Activated naive CD8-positive, alpha-beta T cell treated with anti-CD3 and anti-CD28 coated beads for 36 hours (primary cell): Measurements from ENCODE around the gene ASPN. TPM values are rescaled to one million over a fixed set of nuclear protein-coding genes. Genes with fewer than 3 reads are reported as not detected.

ENCODE experiments used
- DNase-seq: peaks from one replicate; pipeline ENCODE4 v3.0.0; 2021
- H3K27ac Mint-ChIP-seq: one replicate; pipeline ENCODE4 v1.8.0; 2022; ENCODE audit warnings: mild to moderate bottlenecking, moderate library complexity, mixed read lengths
- H3K27me3 Mint-ChIP-seq: one replicate; pipeline ENCODE4 v1.8.0; 2022; ENCODE audit warnings: mild to moderate bottlenecking, mixed read lengths
- H3K36me3 Mint-ChIP-seq: one replicate; pipeline ENCODE4 v1.8.0; 2021; ENCODE audit warnings: mild to moderate bottlenecking, mixed read lengths
- H3K4me1 Mint-ChIP-seq: one replicate; pipeline ENCODE4 v1.8.0; 2021; ENCODE audit warnings: mixed read lengths
- H3K4me3 Mint-ChIP-seq: one replicate; pipeline ENCODE4 v1.8.0; 2022; ENCODE audit warnings: mild to moderate bottlenecking, moderate library complexity, mixed read lengths
- H3K9me3 Mint-ChIP-seq: one replicate; pipeline ENCODE4 v1.8.0; 2022; ENCODE audit warnings: mixed read lengths
- total RNA-seq, 2 experiments: library from RNA; stranded (reverse); gene quantifications; one replicate each; pipeline ENCODE4 v1.2.3, GENCODE V29; 2021

Gene ASPN
- total RNA-seq, 2 experiments from 2014 or later = not detected

DNA sequence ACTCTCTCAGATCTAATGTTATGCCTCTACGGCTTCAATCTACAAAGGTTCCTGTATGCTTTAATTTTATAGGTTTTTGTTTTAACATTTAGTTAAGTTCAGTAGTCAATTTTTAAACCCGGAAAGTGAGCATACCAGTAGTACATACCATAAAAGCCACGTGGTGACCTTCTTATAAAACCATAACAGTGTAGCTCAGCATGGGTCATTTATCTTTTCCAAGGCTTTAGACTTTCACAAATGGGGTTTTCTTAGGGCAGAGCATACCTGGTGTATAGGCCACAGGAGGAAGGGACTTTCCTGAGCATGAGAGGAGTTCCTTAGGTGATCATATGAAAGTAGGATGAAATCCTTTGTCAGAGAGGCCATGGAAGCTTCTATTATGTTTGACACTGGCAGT is 30.3 kb upstream of the ASPN start:
- Mint-ChIP-seq H3K27me3 (no peaks in the 10 kb centered on the region), H3K4me3 (no peak overlapping the region), H3K36me3 (no peaks in the 10 kb centered on the region), H3K4me1 (peaks cover 5% of the 10 kb centered on the region), H3K9me3 (no peaks in the 10 kb centered on the region), H3K27ac (no peak overlapping the region)
- DNase-seq = no peak

DNA sequence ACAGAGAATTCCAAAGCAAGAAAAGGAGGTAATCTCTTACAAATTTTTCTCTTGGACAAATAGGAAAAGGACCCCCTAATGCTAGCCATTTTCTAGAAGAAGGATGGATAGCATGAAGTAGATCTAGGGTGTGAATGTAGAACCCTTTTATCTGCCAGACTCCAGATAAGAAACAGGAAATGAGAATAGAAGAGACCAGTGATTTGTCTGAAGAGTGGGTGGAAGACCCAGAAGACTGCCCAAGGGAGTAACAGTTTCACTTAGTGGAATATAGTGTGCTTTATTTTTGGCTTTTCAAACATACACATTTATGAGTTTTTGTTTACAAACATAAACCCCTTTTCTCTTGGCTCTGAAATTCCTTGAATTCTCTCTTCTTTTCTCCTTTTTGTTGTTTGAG is 28.4 kb upstream of the ASPN start:
- Mint-ChIP-seq H3K27me3 (no peaks in the 10 kb centered on the region), H3K9me3 (no peaks in the 10 kb centered on the region), H3K27ac (no peak overlapping the region), H3K4me1 (peaks cover 7% of the 10 kb centered on the region), H3K4me3 (no peak overlapping the region), H3K36me3 (no peaks in the 10 kb centered on the region)
- no peak for DNase-seq

DNA sequence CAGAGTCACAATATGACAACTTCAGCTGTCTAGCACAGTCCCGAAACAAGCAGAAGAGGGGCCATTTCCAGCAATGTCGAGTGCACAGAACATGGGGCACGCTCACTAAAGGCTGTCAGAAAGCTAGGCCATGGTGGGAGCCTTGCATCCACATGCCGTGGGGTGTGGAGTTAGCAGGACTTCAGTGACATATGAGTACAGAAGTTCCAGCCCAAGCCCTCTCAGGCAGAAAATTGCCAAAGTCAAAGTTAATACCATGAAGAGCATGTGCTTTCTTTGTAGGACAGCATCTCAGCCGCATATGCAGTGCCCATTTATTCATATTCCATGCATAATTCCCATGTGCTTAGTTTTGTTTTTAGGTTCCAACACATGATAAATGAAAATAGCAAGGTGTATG is 26.7 kb upstream of the ASPN start:
- Mint-ChIP-seq H3K9me3 (no peaks in the 10 kb centered on the region), H3K4me3 (no peak overlapping the region), H3K27me3 (no peaks in the 10 kb centered on the region), H3K36me3 (no peaks in the 10 kb centered on the region), H3K27ac (no peak overlapping the region), H3K4me1 (peaks cover 7% of the 10 kb centered on the region)
- DNase-seq = no peak

DNA sequence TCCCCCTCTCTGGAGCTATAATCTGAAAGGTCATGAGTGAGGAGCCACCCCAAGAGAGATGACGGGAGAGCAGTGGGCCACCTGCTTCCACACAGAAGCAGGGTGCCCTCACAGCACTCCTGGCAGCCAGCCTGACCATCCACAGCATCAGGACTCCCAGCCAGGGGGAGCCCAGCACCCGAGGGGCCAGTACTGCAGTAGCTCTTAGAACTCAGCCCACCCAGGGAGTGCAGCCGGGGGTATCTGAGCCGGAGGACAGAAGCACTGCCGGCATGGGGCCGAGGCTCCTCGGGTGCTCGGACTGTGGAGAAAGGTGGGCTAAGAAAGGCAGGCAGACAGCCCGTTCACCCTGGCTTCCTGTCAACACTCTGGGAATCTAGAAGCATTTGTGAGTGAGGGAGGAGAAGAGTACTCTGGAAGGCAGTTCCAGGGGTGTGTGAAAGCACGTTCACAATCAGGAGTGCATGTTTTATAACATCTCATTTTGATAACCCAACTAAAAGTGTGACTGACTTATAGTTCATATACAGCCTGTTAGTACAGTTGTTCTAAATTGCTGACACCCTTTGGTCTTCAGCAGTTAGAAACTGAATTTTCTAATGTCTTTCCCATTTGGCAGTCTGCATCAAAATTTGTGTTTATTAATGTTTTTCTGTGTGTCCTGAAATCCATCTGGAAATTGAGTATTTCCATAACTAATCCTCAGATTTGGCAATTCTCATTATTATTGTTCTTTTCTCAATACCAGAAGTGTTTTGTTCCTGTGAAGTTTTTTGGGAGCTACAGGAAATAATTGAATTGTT is 25.9 kb upstream of the ASPN start:
- no peak for DNase-seq
- H3K4me3 Mint-ChIP-seq = no peak overlapping the region
- H3K27me3 Mint-ChIP-seq = no peaks in the 10 kb centered on the region
- peaks cover 7% of the 10 kb centered on the region for H3K4me1 Mint-ChIP-seq
- no peak overlapping the region for H3K27ac Mint-ChIP-seq
- no peaks in the 10 kb centered on the region for H3K9me3 Mint-ChIP-seq
- no peaks in the 10 kb centered on the region for H3K36me3 Mint-ChIP-seq

DNA sequence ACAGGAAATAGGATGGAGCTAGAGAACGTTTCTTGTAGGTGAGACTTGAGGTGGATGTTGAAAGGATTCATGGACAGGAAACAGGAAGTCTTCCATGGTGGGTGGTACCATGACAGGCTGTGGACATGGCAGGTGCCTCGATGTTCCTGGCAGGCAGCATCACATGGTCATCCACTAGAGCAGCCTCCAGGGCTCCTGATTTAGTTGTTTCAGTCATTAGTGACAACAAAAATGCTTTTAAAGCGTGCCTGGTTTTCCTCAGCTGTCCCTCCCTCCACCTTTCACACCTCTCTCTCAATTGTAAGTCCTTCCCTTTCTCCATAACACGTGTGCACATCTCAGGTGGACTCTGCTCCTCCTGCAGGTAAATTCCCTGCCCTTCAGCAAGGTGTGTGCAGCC is 25.2 kb upstream of the ASPN start:
- DNase-seq = no peak
- Mint-ChIP-seq H3K36me3 (no peaks in the 10 kb centered on the region), H3K27ac (no peak overlapping the region), H3K27me3 (no peaks in the 10 kb centered on the region), H3K4me3 (no peak overlapping the region), H3K9me3 (no peaks in the 10 kb centered on the region), H3K4me1 (peaks cover 6% of the 10 kb centered on the region)

DNA sequence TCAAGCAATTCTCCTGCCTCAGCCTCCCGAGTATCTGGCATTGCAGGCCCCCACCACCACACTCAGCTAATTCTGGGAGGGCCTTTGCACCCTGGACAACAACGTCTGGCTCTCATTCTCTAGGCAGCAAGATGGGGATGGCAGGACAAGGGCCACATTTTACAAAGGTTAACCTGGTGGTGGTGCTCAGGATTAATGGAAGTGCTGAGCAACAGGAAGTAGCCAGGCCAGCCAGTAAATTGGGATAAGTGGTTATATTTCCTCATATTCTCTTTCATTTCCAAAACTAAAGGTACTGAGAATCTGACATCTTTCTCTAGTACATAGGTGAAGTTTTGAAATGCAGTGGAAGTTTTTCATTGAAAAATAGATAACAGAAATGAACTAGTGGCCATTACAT is 24.7 kb upstream of the ASPN start:
- Mint-ChIP-seq H3K27me3 (no peaks in the 10 kb centered on the region), H3K9me3 (no peaks in the 10 kb centered on the region), H3K36me3 (no peaks in the 10 kb centered on the region), H3K4me3 (no peak overlapping the region), H3K4me1 (peaks cover 3% of the 10 kb centered on the region), H3K27ac (no peak overlapping the region)
- no peak for DNase-seq

DNA sequence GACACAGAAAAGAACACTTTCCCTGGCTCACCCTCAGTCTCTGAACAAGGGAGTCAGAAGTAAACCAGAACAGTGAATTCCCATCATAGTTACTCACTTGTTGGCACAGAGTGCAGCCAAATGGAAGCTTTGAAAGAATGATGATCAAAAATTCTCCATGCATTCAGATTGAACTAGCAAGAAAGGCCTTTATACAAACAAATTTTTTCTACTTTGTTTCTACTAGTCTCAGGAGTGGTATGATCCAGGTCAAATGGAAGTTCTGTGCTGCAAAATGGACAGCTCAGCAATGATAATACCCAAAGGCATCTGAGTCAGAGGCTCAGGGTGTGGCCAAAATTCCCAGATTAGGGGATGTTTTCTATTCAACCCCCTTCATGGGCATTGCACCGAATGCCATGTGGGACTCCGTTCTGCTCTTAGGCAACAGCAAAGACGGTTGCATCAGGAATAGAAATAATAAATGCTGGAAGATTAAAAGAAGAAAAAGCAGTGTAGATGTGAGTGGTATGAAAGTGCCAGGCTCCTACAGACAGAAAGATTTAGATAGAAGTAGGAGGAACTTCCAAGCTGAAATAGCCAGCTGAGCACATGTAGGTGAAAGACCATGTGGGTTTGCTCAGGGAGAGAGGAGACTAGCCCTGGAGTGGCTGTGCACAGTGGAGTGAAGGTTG is 24.0 kb upstream of the ASPN start:
- peaks cover 3% of the 10 kb centered on the region for H3K4me1 Mint-ChIP-seq
- no peaks in the 10 kb centered on the region for H3K9me3 Mint-ChIP-seq
- H3K36me3 Mint-ChIP-seq = no peaks in the 10 kb centered on the region
- H3K4me3 Mint-ChIP-seq = no peak overlapping the region
- no peak for DNase-seq
- no peaks in the 10 kb centered on the region for H3K27me3 Mint-ChIP-seq
- no peak overlapping the region for H3K27ac Mint-ChIP-seq

DNA sequence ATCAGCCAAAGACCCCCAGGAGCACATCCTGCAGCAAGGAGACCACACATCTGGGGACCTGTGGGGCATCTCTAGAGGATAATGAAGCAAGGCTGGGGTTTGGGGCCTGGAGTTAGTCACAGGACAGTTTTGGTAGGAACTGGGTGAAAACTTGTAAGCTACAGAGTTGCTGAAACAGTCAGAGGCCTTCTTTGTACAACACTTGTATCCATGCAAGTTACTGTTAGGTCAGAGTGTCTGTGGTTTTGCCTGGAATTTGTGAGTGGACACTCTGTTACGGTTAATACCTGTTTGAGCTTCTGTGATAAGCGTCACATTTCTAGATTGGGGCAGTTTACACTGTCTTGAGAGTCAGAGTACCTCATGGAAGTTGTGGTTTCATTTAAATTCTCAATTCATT is 22.6 kb upstream of the ASPN start:
- no peaks in the 10 kb centered on the region for H3K27me3 Mint-ChIP-seq
- DNase-seq = no peak
- H3K36me3 Mint-ChIP-seq = no peaks in the 10 kb centered on the region
- no peak overlapping the region for H3K27ac Mint-ChIP-seq
- H3K4me1 Mint-ChIP-seq = peaks cover 2% of the 10 kb centered on the region
- H3K4me3 Mint-ChIP-seq = no peak overlapping the region
- H3K9me3 Mint-ChIP-seq = no peaks in the 10 kb centered on the region

DNA sequence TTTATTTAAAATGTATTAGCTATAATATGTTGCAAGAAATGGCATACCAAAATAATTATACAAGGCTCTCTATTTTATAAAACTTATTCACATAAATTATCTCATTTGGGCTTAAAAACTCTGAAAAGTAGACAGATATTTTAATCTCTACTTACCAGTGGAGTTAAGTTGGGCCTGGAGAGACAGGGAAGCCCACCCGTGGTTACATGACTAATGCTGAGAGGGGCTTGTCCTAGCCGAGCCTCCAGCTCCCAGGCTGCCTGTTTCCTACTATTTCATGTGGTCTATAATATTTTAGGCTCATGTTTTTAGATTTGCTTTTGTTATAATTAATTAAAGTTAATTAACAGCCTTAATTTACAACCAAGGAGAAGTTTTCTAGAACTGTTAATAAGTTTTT is 20.9 kb upstream of the ASPN start:
- no peaks in the 10 kb centered on the region for H3K27me3 Mint-ChIP-seq
- no peak for DNase-seq
- H3K4me1 Mint-ChIP-seq = peaks cover 2% of the 10 kb centered on the region
- no peaks in the 10 kb centered on the region for H3K36me3 Mint-ChIP-seq
- H3K27ac Mint-ChIP-seq = no peak overlapping the region
- no peaks in the 10 kb centered on the region for H3K9me3 Mint-ChIP-seq
- H3K4me3 Mint-ChIP-seq = no peak overlapping the region

DNA sequence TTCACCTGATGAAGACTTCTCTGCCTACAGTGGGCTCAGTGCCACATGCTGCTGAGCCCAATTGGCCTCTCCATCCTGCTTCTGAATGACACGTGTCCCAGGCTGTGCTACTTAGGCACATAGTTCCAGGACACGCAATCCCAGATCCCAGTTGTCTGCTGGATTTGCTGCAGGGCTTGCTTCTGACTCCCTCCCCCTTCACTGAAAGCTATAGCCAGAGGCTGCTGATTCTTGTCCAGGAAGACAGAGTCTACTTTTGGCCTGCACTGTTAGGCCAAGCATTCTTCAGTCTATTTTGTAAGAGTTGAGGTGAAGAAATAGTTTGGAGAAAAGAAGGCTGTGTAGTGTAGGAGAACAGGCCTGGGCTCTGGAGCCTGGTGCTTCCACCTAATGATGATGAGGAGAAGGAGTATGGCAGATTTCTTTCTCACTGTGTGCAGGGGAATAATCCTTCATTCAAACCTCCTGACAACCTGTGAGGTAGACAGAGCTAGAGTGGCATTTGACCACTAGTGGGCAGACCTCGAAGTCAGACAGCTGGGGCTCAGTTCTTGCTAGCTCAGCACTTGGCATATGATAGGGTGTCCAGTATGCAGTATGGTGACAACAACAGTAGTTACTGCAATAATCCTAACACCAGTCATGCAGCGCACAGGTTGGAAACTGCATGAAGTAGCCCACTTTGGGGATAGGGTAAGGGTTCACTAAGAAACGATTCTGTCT is 19.5 kb upstream of the ASPN start:
- DNase-seq = no peak
- Mint-ChIP-seq H3K9me3 (no peaks in the 10 kb centered on the region), H3K27me3 (no peaks in the 10 kb centered on the region), H3K36me3 (no peaks in the 10 kb centered on the region), H3K27ac (no peak overlapping the region), H3K4me1 (no peaks in the 10 kb centered on the region), H3K4me3 (no peak overlapping the region)

DNA sequence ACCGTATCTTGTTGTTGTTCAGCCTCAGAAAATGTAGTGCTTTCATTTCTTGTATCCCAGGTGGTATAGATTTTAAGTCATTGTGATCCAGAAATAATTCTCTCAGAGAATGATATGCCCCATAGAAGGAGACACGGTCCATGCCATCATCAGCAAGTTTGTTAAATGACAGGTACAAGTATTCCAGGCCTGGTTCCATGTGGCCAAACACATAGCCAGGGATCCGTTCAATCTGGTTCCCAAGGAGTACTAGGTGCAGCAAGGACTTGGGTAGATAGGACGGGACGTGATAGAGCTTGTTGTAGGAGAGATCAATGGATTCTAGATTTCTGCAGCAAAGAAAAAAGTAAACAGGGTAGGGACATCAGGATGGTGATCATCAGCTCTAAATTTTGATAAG is 18.4 kb upstream of the ASPN start:
- DNase-seq = no peak
- H3K36me3 Mint-ChIP-seq = no peaks in the 10 kb centered on the region
- peaks cover 2% of the 10 kb centered on the region for H3K4me1 Mint-ChIP-seq
- H3K4me3 Mint-ChIP-seq = no peak overlapping the region
- H3K27me3 Mint-ChIP-seq = no peaks in the 10 kb centered on the region
- no peaks in the 10 kb centered on the region for H3K9me3 Mint-ChIP-seq
- no peak overlapping the region for H3K27ac Mint-ChIP-seq

DNA sequence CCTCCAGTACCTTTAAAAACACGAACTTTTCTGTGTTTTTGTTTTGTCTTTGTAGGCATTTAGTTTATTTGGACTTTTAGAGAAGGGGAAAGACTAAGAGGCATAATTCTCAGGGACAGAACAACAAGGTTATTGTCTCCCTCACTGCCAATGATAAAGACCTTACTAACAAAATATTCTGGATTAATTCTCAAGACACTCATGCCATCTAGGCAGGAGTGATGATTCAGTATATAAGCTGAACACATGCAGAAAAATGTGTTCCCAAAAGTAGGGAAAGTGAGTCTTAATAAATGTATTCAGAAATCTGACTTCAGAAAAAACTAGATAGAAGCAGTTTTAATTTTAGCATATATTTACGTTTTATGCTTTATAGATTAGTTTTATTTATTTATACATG is 17.4 kb upstream of the ASPN start:
- Mint-ChIP-seq H3K4me1 (peaks cover 2% of the 10 kb centered on the region), H3K4me3 (no peak overlapping the region), H3K36me3 (no peaks in the 10 kb centered on the region), H3K27ac (no peak overlapping the region), H3K9me3 (no peaks in the 10 kb centered on the region), H3K27me3 (no peaks in the 10 kb centered on the region)
- DNase-seq = no peak

DNA sequence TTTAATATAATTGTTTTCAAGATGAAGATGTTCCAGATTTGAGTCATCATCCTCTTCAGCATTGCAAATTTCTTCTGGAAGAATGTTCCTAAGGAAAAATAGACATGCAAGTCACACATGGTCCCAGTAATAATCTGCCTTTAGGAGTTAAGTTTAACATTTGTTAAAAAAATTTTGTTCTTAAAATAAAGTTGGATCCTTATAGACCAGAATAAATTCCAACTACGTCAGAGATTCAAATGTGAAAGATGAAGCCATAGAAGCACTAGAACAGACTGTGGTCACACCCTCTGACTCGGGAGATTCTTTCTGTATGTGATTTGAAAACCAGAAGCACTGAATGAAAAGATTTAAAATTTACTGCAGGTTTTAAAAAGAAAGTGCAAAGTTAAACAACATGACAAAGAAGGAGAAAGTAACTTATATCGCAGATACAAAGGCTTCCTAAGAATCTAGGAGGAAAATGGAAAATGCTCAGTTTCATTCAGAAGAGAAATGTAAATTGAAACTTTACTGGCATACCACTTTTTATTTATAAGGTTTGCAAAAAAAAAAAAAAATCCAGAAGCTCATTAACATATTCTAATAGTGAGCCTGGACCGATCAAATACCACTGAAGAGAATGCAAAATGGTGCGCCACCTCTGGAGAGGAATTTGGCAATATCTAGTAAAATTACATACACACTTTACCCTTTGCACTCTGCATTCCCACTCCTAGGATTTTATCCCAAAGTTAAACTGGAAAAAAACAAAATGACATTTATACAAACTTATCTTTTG is 14.3 kb upstream of the ASPN start:
- Mint-ChIP-seq H3K27ac (no peak overlapping the region), H3K4me3 (no peak overlapping the region), H3K36me3 (no peaks in the 10 kb centered on the region), H3K27me3 (no peaks in the 10 kb centered on the region), H3K9me3 (no peaks in the 10 kb centered on the region), H3K4me1 (peaks cover 2% of the 10 kb centered on the region)
- no peak for DNase-seq

DNA sequence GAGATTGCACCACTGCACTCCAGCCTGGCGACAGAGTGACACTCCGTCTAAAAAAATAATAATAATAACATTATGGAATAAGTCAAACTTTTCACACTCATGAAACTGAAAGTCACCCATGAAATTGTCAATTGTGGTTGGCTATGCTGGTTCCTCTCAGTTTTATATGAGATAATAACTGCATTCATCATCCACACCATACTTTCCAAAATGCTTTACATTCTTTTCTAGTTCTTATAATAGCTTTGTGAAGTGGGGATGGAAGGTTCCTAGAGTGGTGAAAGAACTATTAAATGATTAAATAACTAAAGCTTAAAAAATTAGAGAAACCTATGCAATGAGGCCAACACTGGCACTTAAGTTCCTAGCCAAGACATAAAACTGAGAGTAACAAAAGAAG is 12.6 kb upstream of the ASPN start:
- Mint-ChIP-seq H3K36me3 (no peaks in the 10 kb centered on the region), H3K4me1 (peaks cover 4% of the 10 kb centered on the region), H3K9me3 (no peaks in the 10 kb centered on the region), H3K27me3 (no peaks in the 10 kb centered on the region), H3K4me3 (no peak overlapping the region), H3K27ac (no peak overlapping the region)
- DNase-seq = no peak

DNA sequence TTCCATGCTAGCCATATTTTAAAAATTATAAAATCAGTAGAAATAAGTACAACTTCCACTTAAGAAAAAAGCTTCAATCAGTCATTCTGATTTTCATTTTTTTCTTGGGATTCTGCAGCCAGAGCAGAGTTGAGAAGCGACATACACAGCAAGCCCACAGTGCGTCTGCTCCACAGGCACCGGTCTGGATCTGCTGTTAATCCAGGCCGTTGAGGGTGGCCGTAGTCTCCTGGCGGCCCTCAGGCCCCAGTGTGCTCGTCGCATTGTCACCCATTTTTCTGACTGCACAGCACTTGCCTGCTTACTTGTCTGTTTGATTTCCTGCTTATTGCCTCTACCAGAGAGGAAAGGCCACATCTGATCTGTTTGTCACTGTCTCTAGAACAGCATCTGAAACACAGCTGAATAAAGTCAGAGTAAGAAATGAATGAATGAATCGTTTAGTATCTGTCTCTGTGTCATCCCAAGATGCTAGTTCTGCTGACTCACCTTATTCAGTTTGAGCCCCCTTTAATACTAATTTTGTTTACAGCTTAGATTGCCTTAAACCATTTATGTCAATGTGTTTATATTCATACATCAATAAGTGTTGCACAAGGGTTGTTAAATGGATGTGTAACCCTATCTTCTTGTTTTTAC is 11.6 kb upstream of the ASPN start:
- H3K27me3 Mint-ChIP-seq = no peaks in the 10 kb centered on the region
- no peak overlapping the region for H3K27ac Mint-ChIP-seq
- no peak for DNase-seq
- no peak overlapping the region for H3K4me3 Mint-ChIP-seq
- H3K9me3 Mint-ChIP-seq = no peaks in the 10 kb centered on the region
- no peaks in the 10 kb centered on the region for H3K36me3 Mint-ChIP-seq
- peaks cover 4% of the 10 kb centered on the region for H3K4me1 Mint-ChIP-seq
